H9 (cell line): ENCODE data around the gene CHN2. TPM values are rescaled to one million over a fixed set of nuclear protein-coding genes. Genes with fewer than 3 reads are reported as not detected.

ENCODE experiments used
- DNase-seq: peaks from one replicate; pipeline ENCODE4 v3.0.0-alpha.2; 2017
- H2AFZ ChIP-seq: one replicate; pipeline ENCODE4 v1.6.1; 2013; ENCODE audit warnings: mild to moderate bottlenecking, low read length, control low read depth, moderate library complexity
- H2AK5ac ChIP-seq: 2 replicates; pipeline ENCODE4 v1.6.1; 2013; ENCODE audit warnings: low read length, control low read depth, mixed read lengths; ENCODE audit not compliant: insufficient read length
- H2BK120ac ChIP-seq: one replicate; pipeline ENCODE4 v1.6.1; 2013; ENCODE audit warnings: low read depth, mild to moderate bottlenecking, low read length, control low read depth, inconsistent platforms; ENCODE audit not compliant: poor library complexity, severe bottlenecking
- H2BK12ac ChIP-seq: 2 replicates; pipeline ENCODE4 v1.6.1; 2013; ENCODE audit warnings: low read length, control low read depth, mixed read lengths, low read depth; ENCODE audit not compliant: insufficient read length
- H2BK15ac ChIP-seq: 2 replicates; pipeline ENCODE4 v1.6.1; 2013; ENCODE audit warnings: low read depth, low read length, control low read depth
- H2BK20ac ChIP-seq: one replicate; pipeline ENCODE4 v1.6.1; 2013; ENCODE audit warnings: low read depth, mild to moderate bottlenecking, low read length, control low read depth, inconsistent platforms; ENCODE audit not compliant: poor library complexity, severe bottlenecking
- H2BK5ac ChIP-seq: 2 replicates; pipeline ENCODE4 v1.6.1; 2013; ENCODE audit warnings: low read length, control low read depth, mixed read lengths; ENCODE audit not compliant: insufficient read length
- H3K14ac ChIP-seq: 2 replicates; pipeline ENCODE4 v1.6.1; 2013; ENCODE audit warnings: low read length, control low read depth; ENCODE audit not compliant: insufficient read depth
- H3K18ac ChIP-seq: 2 replicates; pipeline ENCODE4 v1.6.1; 2013; ENCODE audit warnings: low read depth, mild to moderate bottlenecking, mixed read lengths, low read length, control low read depth; ENCODE audit not compliant: insufficient read length
- H3K23ac ChIP-seq: 2 replicates; pipeline ENCODE4 v1.6.1; 2013; ENCODE audit warnings: low read length, control low read depth, mixed read lengths, low read depth; ENCODE audit not compliant: insufficient read length
- H3K23me2 ChIP-seq: 2 replicates; pipeline ENCODE4 v1.6.1; 2013; ENCODE audit warnings: low read depth, mild to moderate bottlenecking, mixed read lengths, low read length, control low read depth; ENCODE audit not compliant: insufficient read length, poor library complexity, severe bottlenecking
- H3K27ac ChIP-seq: 2 replicates; pipeline ENCODE4 v1.5.1; 2013; ENCODE audit warnings: low read length, control low read depth, mixed read lengths, low read depth; ENCODE audit not compliant: insufficient read length
- H3K27me3 ChIP-seq: 2 replicates; pipeline ENCODE4 v1.6.1; 2013; ENCODE audit warnings: low read length, control low read depth, inconsistent platforms; ENCODE audit not compliant: insufficient read depth
- H3K4ac ChIP-seq: 2 replicates; pipeline ENCODE4 v1.6.1; 2013; ENCODE audit warnings: low read depth, mild to moderate bottlenecking, control low read depth, inconsistent platforms, low read length, moderate library complexity
- H3K4me1 ChIP-seq: 2 replicates; pipeline ENCODE4 v1.6.1; 2013; ENCODE audit warnings: low read length, control low read depth, inconsistent platforms; ENCODE audit not compliant: insufficient read depth
- H3K4me2 ChIP-seq: 2 replicates; pipeline ENCODE4 v1.6.1; 2013; ENCODE audit warnings: low read length, control low read depth, mixed read lengths; ENCODE audit not compliant: insufficient read length, insufficient read depth
- H3K56ac ChIP-seq: 2 replicates; pipeline ENCODE4 v1.6.1; 2013; ENCODE audit warnings: low read depth, mild to moderate bottlenecking, mixed read lengths, low read length, control low read depth; ENCODE audit not compliant: insufficient read length
- H3K79me1 ChIP-seq: 2 replicates; pipeline ENCODE4 v1.6.1; 2013; ENCODE audit warnings: low read depth, mild to moderate bottlenecking, moderate library complexity, low read length, control low read depth, inconsistent platforms; ENCODE audit not compliant: insufficient read depth, poor library complexity, severe bottlenecking
- H3K79me2 ChIP-seq: 2 replicates; pipeline ENCODE4 v1.6.1; 2013; ENCODE audit warnings: low read length, control low read depth, inconsistent platforms; ENCODE audit not compliant: insufficient read depth
- H3K9ac ChIP-seq: 2 replicates; pipeline ENCODE4 v1.6.1; 2013; ENCODE audit warnings: low read length, control low read depth, mixed read lengths; ENCODE audit not compliant: insufficient read length; ENCODE audit errors: extremely low read depth
- H3K9me3 ChIP-seq: one replicate; pipeline ENCODE4 v1.6.1; 2013; ENCODE audit warnings: low read depth, low read length, inconsistent platforms; ENCODE audit not compliant: control insufficient read depth
- H3T11ph ChIP-seq: one replicate; pipeline ENCODE4 v1.6.1; 2013; ENCODE audit warnings: mild to moderate bottlenecking, low read length, control low read depth, inconsistent platforms
- H4K20me1 ChIP-seq: one replicate; pipeline ENCODE4 v1.6.1; 2013; ENCODE audit not compliant: control insufficient read depth, insufficient read length, insufficient read depth
- H4K5ac ChIP-seq: 2 replicates; pipeline ENCODE4 v1.6.1; 2013; ENCODE audit warnings: low read depth, mild to moderate bottlenecking, mixed read lengths, low read length, control low read depth; ENCODE audit not compliant: insufficient read length
- H4K8ac ChIP-seq: replicated peaks from 2 replicates; pipeline ENCODE4 v1.6.1; 2013; ENCODE audit warnings: low read length, control low read depth, mixed read lengths, low read depth; ENCODE audit not compliant: insufficient read length
- H4K91ac ChIP-seq: 2 replicates; pipeline ENCODE4 v1.6.1; 2013; ENCODE audit warnings: low read depth, mild to moderate bottlenecking, moderate library complexity, mixed read lengths, low read length, control low read depth; ENCODE audit not compliant: insufficient read length
- H3K27ac Mint-ChIP-seq, 3 experiments: 2 replicates in 2 of 3; 3 replicates in 1 of 3; pipeline ENCODE4 v1.8.0; 2020 to 2021; ENCODE audit warnings: mixed read lengths in 3 of 3, mild to moderate bottlenecking in 1 of 3, moderate library complexity in 1 of 3
- H3K27me3 Mint-ChIP-seq: 2 replicates; pipeline ENCODE4 v1.8.0; 2021; ENCODE audit warnings: low read depth, mild to moderate bottlenecking, moderate library complexity, mixed read lengths
- H3K36me3 Mint-ChIP-seq, 3 experiments: 2 replicates in 2 of 3; 3 replicates in 1 of 3; pipeline ENCODE4 v1.8.0; 2020 to 2021; ENCODE audit warnings: low read depth in 3 of 3, mixed read lengths in 3 of 3; ENCODE audit not compliant: insufficient read depth in 1 of 3
- H3K4me1 Mint-ChIP-seq, 2 experiments: 2 replicates each; pipeline ENCODE4 v1.8.0; 2020; ENCODE audit warnings: mixed read lengths in 2 of 2
- H3K4me3 Mint-ChIP-seq, 2 experiments: 2 replicates in 1 of 2; 3 replicates in 1 of 2; pipeline ENCODE4 v1.8.0; 2020 to 2021; ENCODE audit warnings: mild to moderate bottlenecking in 2 of 2, mixed read lengths in 2 of 2, moderate library complexity in 1 of 2
- H3K9me3 Mint-ChIP-seq, 2 experiments: 2 replicates in 1 of 2; 3 replicates in 1 of 2; pipeline ENCODE4 v1.8.0; 2020; ENCODE audit warnings: mild to moderate bottlenecking in 2 of 2, mixed read lengths in 2 of 2, moderate library complexity in 1 of 2
- WGBS: extraction: QIAGEN DNeasy Blood & Tissue Kit; methylation state at CpG from one replicate; pipeline ENCODE4 v1.1.7; 2013; ENCODE audit warnings: missing lambda C conversion rate, low lambda C conversion rate, mixed read lengths; ENCODE audit not compliant: insufficient read length; ENCODE audit errors: extremely low coverage; 5-methylcytosine and 5-hydroxymethylcytosine counted together
- total RNA-seq: library from RNA; stranded (reverse); gene quantifications from 2 replicates; pipeline ENCODE4 v1.2.1, GENCODE V29; 2021
- TF ChIP-seq, protein P1 (sequence below): fragments of 200-600 bp; sonication (generic); conservative IDR thresholded peaks from 3 replicates; pipeline ENCODE4 v1.8.0; 2021; ENCODE audit warnings: antibody characterized with exemption, mild to moderate bottlenecking

The CHN2 gene
- total RNA-seq, 1 experiment from 2014 or later = 3.3 TPM

DNA sequence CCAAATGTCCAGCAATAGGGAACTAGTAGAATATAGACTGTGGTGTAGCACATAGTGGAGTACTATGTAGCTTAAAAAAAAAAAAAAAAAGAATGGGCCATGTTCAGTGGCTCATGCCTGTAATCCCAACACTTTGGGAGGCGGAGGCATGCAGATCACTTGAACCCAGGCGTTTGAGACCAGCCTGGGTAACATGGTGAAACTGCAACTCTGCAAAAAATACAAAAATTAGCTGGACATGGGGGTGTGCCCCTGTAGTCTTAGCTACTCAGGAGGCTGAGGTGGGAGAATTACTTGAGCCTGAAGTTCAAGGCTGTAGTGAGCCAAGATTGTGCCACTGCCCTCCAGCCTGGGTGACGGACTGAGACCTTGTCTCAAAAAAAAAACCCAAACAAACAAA lies 64.4 kb downstream of the CHN2 start:
- Histone ChIP-seq H3K9me3 (no peaks in the 10 kb centered on the region), H2BK20ac (no peak overlapping the region), H3K14ac (no peak overlapping the region), H2BK12ac (no peak overlapping the region), H2BK15ac (no peak overlapping the region), H2BK5ac (no peak overlapping the region), H3K4me1 (no peaks in the 10 kb centered on the region), H3K9ac (no peak overlapping the region), H3T11ph (no peak overlapping the region), H2AFZ (no peak overlapping the region), H3K4ac (no peak overlapping the region), H3K27ac (no peak overlapping the region), H3K4me2 (no peak overlapping the region), H4K91ac (no peak overlapping the region), H3K27me3 (no peaks in the 10 kb centered on the region), H4K5ac (no peak overlapping the region), H3K18ac (no peak overlapping the region), H3K79me1 (no peaks in the 10 kb centered on the region), H2BK120ac (no peak overlapping the region), H4K8ac (no peak overlapping the region), H3K56ac (no peak overlapping the region), H2AK5ac (no peak overlapping the region), H3K79me2 (no peaks in the 10 kb centered on the region), H4K20me1 (no peaks in the 10 kb centered on the region), H3K23ac (no peak overlapping the region), H3K23me2 (no peaks in the 10 kb centered on the region)
- Mint-ChIP-seq H3K36me3 (peaks cover 12 to 16% (median 12%) of the 10 kb centered on the region in 3 experiments; a peak in 5 of 7 replicates), H3K4me1 (peaks cover 5% of the 10 kb centered on the region in 2 experiments; a peak in 3 of 4 replicates), H3K27ac (no peak overlapping the region), H3K9me3 (peaks cover 12 to 13% of the 10 kb centered on the region in 2 experiments), H3K4me3 (no peak overlapping the region), H3K27me3 (peaks cover 4% of the 10 kb centered on the region; the same call in 1 of the 2 replicates)
- no peak for DNase-seq
- TF ChIP-seq, protein P1, sequence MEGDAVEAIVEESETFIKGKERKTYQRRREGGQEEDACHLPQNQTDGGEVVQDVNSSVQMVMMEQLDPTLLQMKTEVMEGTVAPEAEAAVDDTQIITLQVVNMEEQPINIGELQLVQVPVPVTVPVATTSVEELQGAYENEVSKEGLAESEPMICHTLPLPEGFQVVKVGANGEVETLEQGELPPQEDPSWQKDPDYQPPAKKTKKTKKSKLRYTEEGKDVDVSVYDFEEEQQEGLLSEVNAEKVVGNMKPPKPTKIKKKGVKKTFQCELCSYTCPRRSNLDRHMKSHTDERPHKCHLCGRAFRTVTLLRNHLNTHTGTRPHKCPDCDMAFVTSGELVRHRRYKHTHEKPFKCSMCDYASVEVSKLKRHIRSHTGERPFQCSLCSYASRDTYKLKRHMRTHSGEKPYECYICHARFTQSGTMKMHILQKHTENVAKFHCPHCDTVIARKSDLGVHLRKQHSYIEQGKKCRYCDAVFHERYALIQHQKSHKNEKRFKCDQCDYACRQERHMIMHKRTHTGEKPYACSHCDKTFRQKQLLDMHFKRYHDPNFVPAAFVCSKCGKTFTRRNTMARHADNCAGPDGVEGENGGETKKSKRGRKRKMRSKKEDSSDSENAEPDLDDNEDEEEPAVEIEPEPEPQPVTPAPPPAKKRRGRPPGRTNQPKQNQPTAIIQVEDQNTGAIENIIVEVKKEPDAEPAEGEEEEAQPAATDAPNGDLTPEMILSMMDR = no peak
- no CpG with 5 or more reads among the region's 3 CpGs for WGBS
